ENCODE results near the gene ANKRD9. TPM values are rescaled to one million over a fixed set of nuclear protein-coding genes. Genes with fewer than 3 reads are reported as not detected.

The ANKRD9 gene
- total RNA-seq, 1 donor: 15.6 TPM

GRCh38 chr14:102457509-102457908 lies 52.1 kb downstream of the ANKRD9 start:
- Histone ChIP-seq H3K9me3 (ENCODE audit: low read depth, low read length) (no peaks in the 10 kb centered on the region), H3K27ac (ENCODE audit: low read depth, low read length) (no peak overlapping the region), H2AFZ (ENCODE audit: low read length) (no peak overlapping the region), H3K4me3 (ENCODE audit: insufficient read depth, low read length) (no peak overlapping the region), H3K79me2 (ENCODE audit: insufficient read depth, low read length) (no peaks in the 10 kb centered on the region), H4K20me1 (ENCODE audit: insufficient read depth, low read length) (no peaks in the 10 kb centered on the region), H3K27me3 (ENCODE audit: insufficient read depth, low read length) (no peaks in the 10 kb centered on the region), H3K36me3 (ENCODE audit: insufficient read depth, low read length) (peaks cover 24% of the 10 kb centered on the region), H3K4me1 (ENCODE audit: insufficient read depth, low read length) (no peaks in the 10 kb centered on the region), H3K4me2 (ENCODE audit: insufficient read depth, low read length) (no peak overlapping the region)
- TF ChIP-seq CTCF (IDR thresholded peaks at IDR 0.05; ENCODE audit: extremely low read depth, low read depth, low read length): no peak
- DNase-seq (ENCODE audit: insufficient read length, low spot score, missing footprints): no peak

GRCh38 chr14:102454711-102455110 lies 54.9 kb downstream of the ANKRD9 start:
- no peak for DNase-seq (ENCODE audit: insufficient read length, low spot score, missing footprints)
- no peaks in the 10 kb centered on the region for H3K79me2 ChIP-seq (ENCODE audit: insufficient read depth, low read length)

GRCh38 chr14:102452302-102452701 lies 57.3 kb downstream of the ANKRD9 start:
- Histone ChIP-seq H2AFZ (ENCODE audit: low read length) (no peak overlapping the region), H3K79me2 (ENCODE audit: insufficient read depth, low read length) (no peaks in the 10 kb centered on the region), H3K4me1 (ENCODE audit: insufficient read depth, low read length) (no peaks in the 10 kb centered on the region), H3K27ac (ENCODE audit: low read depth, low read length) (no peak overlapping the region), H3K4me2 (ENCODE audit: insufficient read depth, low read length) (no peak overlapping the region), H4K20me1 (ENCODE audit: insufficient read depth, low read length) (no peaks in the 10 kb centered on the region), H3K4me3 (ENCODE audit: insufficient read depth, low read length) (no peak overlapping the region), H3K9me3 (ENCODE audit: low read depth, low read length) (no peaks in the 10 kb centered on the region), H3K36me3 (ENCODE audit: insufficient read depth, low read length) (peaks cover 48% of the 10 kb centered on the region), H3K27me3 (ENCODE audit: insufficient read depth, low read length) (no peaks in the 10 kb centered on the region)
- no peak for TF ChIP-seq CTCF (IDR thresholded peaks at IDR 0.05; ENCODE audit: extremely low read depth, low read depth, low read length)
- DNase-seq (ENCODE audit: insufficient read length, low spot score, missing footprints): no peak

More at GRCh38 chr14:102454711-102455110, 54.9 kb downstream of the ANKRD9 start:
- H3K9me3 ChIP-seq (ENCODE audit: low read depth, low read length): no peaks in the 10 kb centered on the region
- no peaks in the 10 kb centered on the region for H4K20me1 ChIP-seq (ENCODE audit: insufficient read depth, low read length)
- peaks cover 48% of the 10 kb centered on the region for H3K36me3 ChIP-seq (ENCODE audit: insufficient read depth, low read length)
- TF ChIP-seq CTCF (IDR thresholded peaks at IDR 0.05; ENCODE audit: extremely low read depth, low read depth, low read length): no peak
- H3K27me3 ChIP-seq (ENCODE audit: insufficient read depth, low read length): no peaks in the 10 kb centered on the region
- no peak overlapping the region for H3K27ac ChIP-seq (ENCODE audit: low read depth, low read length)
- H3K4me2 ChIP-seq (ENCODE audit: insufficient read depth, low read length): no peak overlapping the region
- H3K4me3 ChIP-seq (ENCODE audit: insufficient read depth, low read length): no peak overlapping the region
- no peak overlapping the region for H2AFZ ChIP-seq (ENCODE audit: low read length)
- no peaks in the 10 kb centered on the region for H3K4me1 ChIP-seq (ENCODE audit: insufficient read depth, low read length)

Small RNAs within 50 kb of the gene (small RNA-seq; reads per million reads assigned to genes)
- not detected for gene MIR4309

Other genes starting within 250 kb of the ANKRD9 start
- 81.0 and 86.1 TPM in 2 replicates for gene MOK, start 204.6 kb downstream of the ANKRD9 start, total RNA-seq
- gene ZNF839, start 190.0 kb downstream of the ANKRD9 start, total RNA-seq: 7.2 and 9.1 TPM in 2 replicates
- gene CINP, start 146.9 kb downstream of the ANKRD9 start, total RNA-seq: 31.8 and 49.2 TPM in 2 replicates
- 13.0 and 13.3 TPM in 2 replicates for gene TECPR2, start 146.8 kb downstream of the ANKRD9 start, total RNA-seq
- gene RCOR1, start 82.9 kb upstream of the ANKRD9 start, total RNA-seq: 11.6 and 13.3 TPM in 2 replicates

Measured in osteoblast (primary cell).